Sigmoid colon (tissue), 4 donors: ENCODE data around the gene ACTR1B.

Experiments
- EP300 ChIP-seq, 4 donors: sonication (generic); formaldehyde crosslinking; IDR thresholded peaks; one replicate each; pipeline ENCODE4 v1.6.1; 2017; ENCODE audit warnings: antibody characterized with exemption in 4 of 4
- POLR2A ChIP-seq, 2 donors: fragments of 450-650 bp; IDR thresholded peaks; one replicate each; pipeline ENCODE4 v1.6.1; 2016; ENCODE audit warnings: antibody characterized with exemption in 2 of 2, mild to moderate bottlenecking in 2 of 2, moderate library complexity in 2 of 2
- TF ChIP-seq, protein P1 (sequence below), 4 experiments: fragments of 450-650 bp in 3 of 4; fragments of 200-600 bp in 1 of 4; IDR thresholded peaks; one replicate each; pipeline ENCODE4 v1.5.1; 2016 to 2019; ENCODE audit warnings: antibody characterized with exemption in 4 of 4, mild to moderate bottlenecking in 3 of 4, moderate library complexity in 2 of 4

- TF ChIP-seq, protein P1, sequence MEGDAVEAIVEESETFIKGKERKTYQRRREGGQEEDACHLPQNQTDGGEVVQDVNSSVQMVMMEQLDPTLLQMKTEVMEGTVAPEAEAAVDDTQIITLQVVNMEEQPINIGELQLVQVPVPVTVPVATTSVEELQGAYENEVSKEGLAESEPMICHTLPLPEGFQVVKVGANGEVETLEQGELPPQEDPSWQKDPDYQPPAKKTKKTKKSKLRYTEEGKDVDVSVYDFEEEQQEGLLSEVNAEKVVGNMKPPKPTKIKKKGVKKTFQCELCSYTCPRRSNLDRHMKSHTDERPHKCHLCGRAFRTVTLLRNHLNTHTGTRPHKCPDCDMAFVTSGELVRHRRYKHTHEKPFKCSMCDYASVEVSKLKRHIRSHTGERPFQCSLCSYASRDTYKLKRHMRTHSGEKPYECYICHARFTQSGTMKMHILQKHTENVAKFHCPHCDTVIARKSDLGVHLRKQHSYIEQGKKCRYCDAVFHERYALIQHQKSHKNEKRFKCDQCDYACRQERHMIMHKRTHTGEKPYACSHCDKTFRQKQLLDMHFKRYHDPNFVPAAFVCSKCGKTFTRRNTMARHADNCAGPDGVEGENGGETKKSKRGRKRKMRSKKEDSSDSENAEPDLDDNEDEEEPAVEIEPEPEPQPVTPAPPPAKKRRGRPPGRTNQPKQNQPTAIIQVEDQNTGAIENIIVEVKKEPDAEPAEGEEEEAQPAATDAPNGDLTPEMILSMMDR (IDR thresholded peaks at IDR 0.05): no peak
- TF ChIP-seq EP300 (IDR thresholded peaks at IDR 0.05): no peak
- no peak for TF ChIP-seq POLR2A (IDR thresholded peaks at IDR 0.05)
These were observed 5.1 kb downstream of the ACTR1B start for GRCh38 chr2:97658691-97659157.
